Activated CD8-positive, alpha-beta T cell treated with anti-CD3 and anti-CD28 coated beads for 36 hours (primary cell): ENCODE results near the gene SEL1L3. TPM values are rescaled to one million over a fixed set of nuclear protein-coding genes. Genes with fewer than 3 reads are reported as not detected.

ENCODE experiments used
- ATAC-seq: fragments of 200-7000 bp; cut with Tn5 transposase; one replicate; pipeline ENCODE4 v1.10.0; 2021; ENCODE audit warnings: mild to moderate bottlenecking, moderate library complexity
- CTCF ChIA-PET: fragments of 350-600 bp; sonication (Branson Sonifier 250); formaldehyde crosslinking; loops from one replicate; lab custom pipeline; 2021; ENCODE audit warnings: antibody characterized with exemption; lab: Charles Lee
- POLR2A ChIA-PET: fragments of 350-600 bp; sonication (Branson Sonifier 250); formaldehyde crosslinking; loops from one replicate; lab custom pipeline; 2021; ENCODE audit warnings: antibody characterized with exemption; lab: Charles Lee
- DNase-seq: peaks from one replicate; pipeline ENCODE4 v3.0.0-alpha.2; 2020
- H3K27ac Mint-ChIP-seq: one replicate; pipeline ENCODE4 v1.8.0; 2021; ENCODE audit warnings: mild to moderate bottlenecking, mixed read lengths
- H3K27me3 Mint-ChIP-seq: one replicate; pipeline ENCODE4 v1.8.0; 2021; ENCODE audit warnings: mixed read lengths
- H3K36me3 Mint-ChIP-seq: one replicate; pipeline ENCODE4 v1.8.0; 2021; ENCODE audit warnings: low read depth, mixed read lengths
- H3K4me1 Mint-ChIP-seq: one replicate; pipeline ENCODE4 v1.8.0; 2021; ENCODE audit warnings: low read depth, mixed read lengths
- H3K4me3 Mint-ChIP-seq: one replicate; pipeline ENCODE4 v1.8.0; 2021; ENCODE audit warnings: mild to moderate bottlenecking, moderate library complexity, mixed read lengths
- H3K9me3 Mint-ChIP-seq: one replicate; pipeline ENCODE4 v1.8.0; 2021; ENCODE audit warnings: mixed read lengths
- CTCF ChIP-seq: fragments of 200-600 bp; IDR thresholded peaks from one replicate; pipeline ENCODE4 v1.8.0; 2022; ENCODE audit warnings: antibody characterized with exemption, mild to moderate bottlenecking
- intact Hi-C: fragments of 100-400 bp; cut with micrococcal nuclease; formaldehyde crosslinking; loops from one replicate; pipeline ENCODE4 v1.10.0; 2022
- total RNA-seq, 2 experiments: library from RNA; stranded (reverse); gene quantifications; one replicate each; pipeline ENCODE4 v1.2.3, GENCODE V29; 2021

SEL1L3 gene
- total RNA-seq, 2 experiments from 2014 or later, result 34.8 to 36.9 TPM

GRCh38 chr4:25823632-25824031, 39.2 kb downstream of the SEL1L3 start:
- Mint-ChIP-seq H3K27me3 (no peaks in the 10 kb centered on the region), H3K4me1 (no peaks in the 10 kb centered on the region), H3K36me3 (peaks cover 19% of the 10 kb centered on the region), H3K27ac (no peak overlapping the region), H3K9me3 (no peaks in the 10 kb centered on the region), H3K4me3 (no peak overlapping the region)
- TF ChIP-seq CTCF, result no peak
- CTCF ChIA-PET, result no interaction called here
- ATAC-seq (no peak), DNase-seq (no peak)
- intact Hi-C loops, result no loop called here
- POLR2A ChIA-PET, result no interaction called here

- ATAC-seq, result no peak
- Mint-ChIP-seq H3K27me3 (no peaks in the 10 kb centered on the region), H3K36me3 (peaks cover 27% of the 10 kb centered on the region), H3K27ac (no peak overlapping the region), H3K9me3 (no peaks in the 10 kb centered on the region), H3K4me1 (no peaks in the 10 kb centered on the region), H3K4me3 (no peak overlapping the region)
- no peak for TF ChIP-seq CTCF
- POLR2A ChIA-PET, result no interaction called here
- CTCF ChIA-PET, result interaction anchor here (1.3 kb wide), 1 partner anchor 10 kb away, joined by 4 read pairs; no protein-coding TSS in a partner anchor
- DNase-seq, result no peak
- intact Hi-C loops, result no loop called here
Observed at GRCh38 chr4:25821899-25822298, 40.9 kb downstream of the SEL1L3 start.

DNA sequence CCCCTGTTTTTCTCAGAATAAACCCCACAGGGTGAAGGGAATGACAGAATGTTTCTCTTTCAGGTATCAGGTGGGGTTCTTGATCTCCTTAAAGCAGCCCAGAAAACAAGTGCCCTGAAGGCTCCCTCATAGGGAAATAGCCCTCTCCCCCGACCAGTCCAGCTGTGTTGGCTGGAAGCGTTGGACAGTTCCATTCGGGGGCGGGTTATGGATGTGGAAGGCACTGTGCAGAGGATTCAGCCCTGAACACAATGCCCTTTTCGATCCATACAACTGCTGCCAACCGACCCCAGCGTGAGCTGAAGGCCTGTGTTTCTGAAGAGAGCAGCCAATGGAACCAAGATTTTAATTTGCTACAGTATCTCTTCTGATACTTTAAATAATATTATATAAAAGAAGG, 41.5 kb downstream of the SEL1L3 start:
- DNase-seq (no peak), ATAC-seq (no peak)
- Mint-ChIP-seq H3K27ac (no peak overlapping the region), H3K36me3 (peaks cover 30% of the 10 kb centered on the region), H3K4me1 (no peaks in the 10 kb centered on the region), H3K27me3 (no peaks in the 10 kb centered on the region), H3K4me3 (no peak overlapping the region), H3K9me3 (no peaks in the 10 kb centered on the region)
- CTCF ChIA-PET, result interaction anchor here (1.3 kb wide), 1 partner anchor 10 kb away, joined by 4 read pairs; no protein-coding TSS in a partner anchor
- intact Hi-C loops, result no loop called here
- POLR2A ChIA-PET, result no interaction called here
- no peak for TF ChIP-seq CTCF

DNA sequence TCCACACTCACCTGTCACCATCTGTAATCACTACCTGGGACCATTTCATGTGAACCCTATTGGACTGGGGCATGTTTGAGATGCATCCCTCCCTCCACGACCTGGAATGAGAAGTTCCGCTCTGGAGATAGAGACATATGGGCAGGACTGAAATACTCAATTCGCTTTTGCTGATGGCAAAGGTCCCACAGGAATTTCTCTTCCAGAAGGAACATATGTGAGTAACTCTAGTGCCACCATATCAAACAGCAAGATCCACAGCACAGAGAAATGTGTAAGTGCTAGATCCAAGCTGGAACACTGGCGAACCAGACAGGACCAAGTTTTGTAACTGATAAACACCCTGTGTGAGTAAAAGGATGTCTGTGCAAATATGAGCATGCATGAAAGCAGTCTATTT, 43.9 kb downstream of the SEL1L3 start:
- ATAC-seq (no peak), DNase-seq (no peak)
- ChIA-PET POLR2A (interaction anchor here (0.6 kb wide), 1 partner anchor 78 kb away, joined by 3 read pairs; no protein-coding TSS in a partner anchor), CTCF (no interaction called here)
- Mint-ChIP-seq H3K9me3 (no peaks in the 10 kb centered on the region), H3K4me3 (no peak overlapping the region), H3K27ac (no peak overlapping the region), H3K27me3 (no peaks in the 10 kb centered on the region), H3K4me1 (no peaks in the 10 kb centered on the region), H3K36me3 (peaks cover 35% of the 10 kb centered on the region)
- TF ChIP-seq CTCF, result no peak
- intact Hi-C loops, result no loop called here

DNA sequence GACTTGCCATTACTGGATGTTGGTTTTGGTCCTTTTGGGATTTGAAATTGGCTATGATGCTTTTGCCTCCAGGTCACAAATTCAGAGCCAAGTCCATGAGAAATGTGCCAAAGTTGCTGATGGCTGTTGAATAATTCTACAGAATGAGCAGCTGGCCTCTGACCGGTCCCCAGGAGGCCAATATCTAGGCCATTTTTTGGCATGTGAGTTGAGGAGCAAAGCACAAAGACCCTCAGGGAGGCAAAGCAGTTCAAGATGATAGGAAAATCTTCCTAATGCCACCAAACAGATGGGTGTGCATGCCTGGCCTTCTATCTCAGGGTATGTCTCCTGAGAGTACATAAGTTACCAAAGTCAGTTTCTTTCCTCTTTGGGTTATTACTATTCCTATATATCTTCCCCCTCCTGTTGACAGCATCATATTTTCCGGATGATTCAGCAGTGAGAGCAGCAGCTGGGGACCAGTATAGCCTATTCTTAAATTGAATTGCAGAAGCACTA, 44.4 kb downstream of the SEL1L3 start:
- intact Hi-C loops, result no loop called here
- CTCF ChIA-PET, result no interaction called here
- Mint-ChIP-seq H3K36me3 (peaks cover 36% of the 10 kb centered on the region), H3K27me3 (no peaks in the 10 kb centered on the region), H3K4me3 (no peak overlapping the region), H3K9me3 (no peaks in the 10 kb centered on the region), H3K27ac (no peak overlapping the region), H3K4me1 (no peaks in the 10 kb centered on the region)
- ATAC-seq (no peak), DNase-seq (no peak)
- POLR2A ChIA-PET, result no interaction called here
- TF ChIP-seq CTCF, result no peak
